Kidney epithelial cell (primary cell): ENCODE data around the gene DISC1. TPM values are rescaled to one million over a fixed set of nuclear protein-coding genes. Genes with fewer than 3 reads are reported as not detected.

Source experiments
- DNase-seq: peaks from one replicate; pipeline ENCODE4 v3.0.0-alpha.2; 2010; ENCODE audit warnings: low read depth
- H3K27me3 ChIP-seq: 2 replicates; pipeline ENCODE4 v1.6.0; 2011; ENCODE audit warnings: low read length; ENCODE audit not compliant: control insufficient read depth, insufficient read depth
- H3K36me3 ChIP-seq: 2 replicates; pipeline ENCODE4 v1.5.1; 2011; ENCODE audit warnings: low read length; ENCODE audit not compliant: control insufficient read depth, insufficient read depth
- H3K4me3 ChIP-seq: 2 replicates; pipeline ENCODE4 v1.5.1; 2011; ENCODE audit warnings: low read depth, mild to moderate bottlenecking, control low read depth, low read length
- CTCF ChIP-seq: IDR thresholded peaks from 2 replicates; pipeline ENCODE4 v1.5.1; 2011; ENCODE audit warnings: mild to moderate bottlenecking, moderate library complexity, low read length, control low read depth, inconsistent platforms; ENCODE audit not compliant: insufficient read depth, poor library complexity, severe bottlenecking
- total RNA-seq: library from RNA; depleted of rRNA; stranded (reverse); fragments of >200 nt; gene quantifications from 2 replicates; pipeline ENCODE4 v1.2.3, GENCODE V29; 2015

DISC1 gene
- total RNA-seq, 1 donor from 2014 or later = 5.8 TPM

GRCh38 chr1:231738554-231738953, 112.0 kb downstream of the DISC1 start:
- DNase-seq = no peak
- TF ChIP-seq CTCF = no peak
- Histone ChIP-seq H3K27me3 (no peaks in the 10 kb centered on the region), H3K4me3 (no peak overlapping the region), H3K36me3 (no peaks in the 10 kb centered on the region)

- no peak for TF ChIP-seq CTCF
- Histone ChIP-seq H3K36me3 (no peaks in the 10 kb centered on the region), H3K27me3 (no peaks in the 10 kb centered on the region), H3K4me3 (no peak overlapping the region)
- no peak for DNase-seq
These were observed 117.4 kb downstream of the DISC1 start for GRCh38 chr1:231743966-231744365.

- Histone ChIP-seq H3K27me3 (no peaks in the 10 kb centered on the region), H3K4me3 (no peak overlapping the region), H3K36me3 (no peaks in the 10 kb centered on the region)
- no peak for TF ChIP-seq CTCF
- no peak for DNase-seq
These were observed 122.3 kb downstream of the DISC1 start for GRCh38 chr1:231748760-231749415.

- DNase-seq = no peak
- Histone ChIP-seq H3K27me3 (no peaks in the 10 kb centered on the region), H3K36me3 (no peaks in the 10 kb centered on the region), H3K4me3 (no peak overlapping the region)
- TF ChIP-seq CTCF = no peak
These were observed 123.7 kb downstream of the DISC1 start for GRCh38 chr1:231750296-231750695.

GRCh38 chr1:231750818-231751362, 124.3 kb downstream of the DISC1 start:
- no peak for DNase-seq
- Histone ChIP-seq H3K36me3 (no peaks in the 10 kb centered on the region), H3K4me3 (no peak overlapping the region), H3K27me3 (no peaks in the 10 kb centered on the region)
- no peak for TF ChIP-seq CTCF

- no peak for TF ChIP-seq CTCF
- no peak overlapping the region for H3K4me3 ChIP-seq
- H3K36me3 ChIP-seq = no peaks in the 10 kb centered on the region
- no peak for DNase-seq
- no peaks in the 10 kb centered on the region for H3K27me3 ChIP-seq
These were observed 124.8 kb downstream of the DISC1 start for GRCh38 chr1:231751415-231751814.
